ENCODE data around the gene MDM4. TPM values are rescaled to one million over a fixed set of nuclear protein-coding genes. Genes with fewer than 3 reads are reported as not detected.

MDM4 gene
- polyA plus RNA-seq, 1 experiment = 21.4 TPM

GRCh38 chr1:204495078-204495753 is 21.0 kb upstream of the MDM4 start:
- peaks cover 14% of the 10 kb centered on the region for H3K27me3 ChIP-seq (ENCODE audit: control insufficient read depth, insufficient read depth, low read length)
- no peak for TF ChIP-seq CTCF (IDR thresholded peaks at IDR 0.05; ENCODE audit: low read depth, low read length)
- peak overlapping the region; percentile 87 for H3K4me3 ChIP-seq (ENCODE audit: low read depth, low read length)
- ChIA-PET CTCF (interaction anchor here (0.6 to 19.8 kb wide), 8 partner anchors 9 to 269 kb away, joined by 3 to 483 read pairs (median 6); no protein-coding TSS in a partner anchor), POLR2A (interaction anchor here (0.7 kb wide), 1 partner anchor 11 kb away, joined by 3 read pairs; no protein-coding TSS in a partner anchor)
- H3K27ac ChIP-seq (ENCODE audit: low read depth, low read length) = no peak overlapping the region
- H3K9me3 ChIP-seq (ENCODE audit: control insufficient read depth, insufficient read depth, low read length) = no peaks in the 10 kb centered on the region
- no peak for DNase-seq (ENCODE audit: low read depth, low spot score)

- no peak for DNase-seq (ENCODE audit: low read depth, low spot score)
- no peak overlapping the region for H3K27ac ChIP-seq (ENCODE audit: low read depth, low read length)
- H3K9me3 ChIP-seq (ENCODE audit: control insufficient read depth, insufficient read depth, low read length) = no peaks in the 10 kb centered on the region
- H3K27me3 ChIP-seq (ENCODE audit: control insufficient read depth, insufficient read depth, low read length) = peaks cover 15% of the 10 kb centered on the region
- ChIA-PET POLR2A (no interaction called here), CTCF (interaction anchor here (0.7 to 19.8 kb wide), 5 partner anchors 8 to 97 kb away, joined by 5 to 483 read pairs (median 6); no protein-coding TSS in a partner anchor)
- H3K4me3 ChIP-seq (ENCODE audit: low read depth, low read length) = no peak overlapping the region
- no peak for TF ChIP-seq CTCF (IDR thresholded peaks at IDR 0.05; ENCODE audit: low read depth, low read length)
Observed at GRCh38 chr1:204495777-204496176, 20.4 kb upstream of the MDM4 start.

GRCh38 chr1:204498981-204499380 is 17.2 kb upstream of the MDM4 start:
- H3K4me3 ChIP-seq (ENCODE audit: low read depth, low read length) = no peak overlapping the region
- no peak overlapping the region for H3K27ac ChIP-seq (ENCODE audit: low read depth, low read length)
- H3K27me3 ChIP-seq (ENCODE audit: control insufficient read depth, insufficient read depth, low read length) = peaks cover 15% of the 10 kb centered on the region
- CTCF ChIA-PET = interaction anchor here (0.6 to 19.8 kb wide), 6 partner anchors 20 to 100 kb away, joined by 3 to 483 read pairs (median 6); no protein-coding TSS in a partner anchor
- no peaks in the 10 kb centered on the region for H3K9me3 ChIP-seq (ENCODE audit: control insufficient read depth, insufficient read depth, low read length)
- POLR2A ChIA-PET = no interaction called here
- no peak for DNase-seq (ENCODE audit: low read depth, low spot score)
- no peak for TF ChIP-seq CTCF (IDR thresholded peaks at IDR 0.05; ENCODE audit: low read depth, low read length)

- DNase-seq (ENCODE audit: low read depth, low spot score) = no peak
- H3K4me3 ChIP-seq (ENCODE audit: low read depth, low read length) = no peak overlapping the region
- no peaks in the 10 kb centered on the region for H3K9me3 ChIP-seq (ENCODE audit: control insufficient read depth, insufficient read depth, low read length)
- POLR2A ChIA-PET = interaction anchor here (1.8 kb wide), 1 partner anchor 49 kb away, joined by 4 read pairs; no protein-coding TSS in a partner anchor
- CTCF ChIA-PET = interaction anchor here (1.0 to 19.8 kb wide), 6 partner anchors 56 to 136 kb away, joined by 3 to 483 read pairs (median 12); no protein-coding TSS in a partner anchor
- H3K27me3 ChIP-seq (ENCODE audit: control insufficient read depth, insufficient read depth, low read length) = peaks cover 15% of the 10 kb centered on the region
- no peak overlapping the region for H3K27ac ChIP-seq (ENCODE audit: low read depth, low read length)
- no peak for TF ChIP-seq CTCF (IDR thresholded peaks at IDR 0.05; ENCODE audit: low read depth, low read length)
Observed at GRCh38 chr1:204499511-204500468, 16.4 kb upstream of the MDM4 start.
